Right lobe of liver (tissue), 4 donors: ENCODE results near the gene SLC25A42.

Source experiments
- CTCF ChIP-seq, 4 donors: fragments of 200-600 bp in 3 of 4; fragments of 450-650 bp in 1 of 4; IDR thresholded peaks; one replicate each; pipeline versions ENCODE4 v1.5.1 to v1.8.0; 2016 to 2022; ENCODE audit warnings: antibody characterized with exemption in 4 of 4, mild to moderate bottlenecking in 2 of 4
- POLR2A ChIP-seq: fragments of 450-650 bp; IDR thresholded peaks from one replicate; pipeline ENCODE4 v1.6.1; 2017; ENCODE audit warnings: antibody characterized with exemption, mild to moderate bottlenecking
- donor health status: DM: no; HTN: no; CAD: no.
- donor health status: DM: no; HTN: no; CAD: no.
- donor health status: DM: no; HTN: yes; CAD: no.

GRCh38 chr19:19132912-19133311, 69.1 kb downstream of the SLC25A42 start:
- TF ChIP-seq CTCF (IDR thresholded peaks at IDR 0.05): no peak
- TF ChIP-seq POLR2A: no peak
